HG03439 (cell line): ENCODE results near the gene PBXIP1.

Source experiments
- ATAC-seq: cut with Tn5 transposase; IDR thresholded peaks from one replicate; pipeline ENCODE4 v1.9.1; 2021; ENCODE audit warnings: mild to moderate bottlenecking, moderate library complexity; ENCODE audit not compliant: unreplicated experiment

PBXIP1 gene, protein sequence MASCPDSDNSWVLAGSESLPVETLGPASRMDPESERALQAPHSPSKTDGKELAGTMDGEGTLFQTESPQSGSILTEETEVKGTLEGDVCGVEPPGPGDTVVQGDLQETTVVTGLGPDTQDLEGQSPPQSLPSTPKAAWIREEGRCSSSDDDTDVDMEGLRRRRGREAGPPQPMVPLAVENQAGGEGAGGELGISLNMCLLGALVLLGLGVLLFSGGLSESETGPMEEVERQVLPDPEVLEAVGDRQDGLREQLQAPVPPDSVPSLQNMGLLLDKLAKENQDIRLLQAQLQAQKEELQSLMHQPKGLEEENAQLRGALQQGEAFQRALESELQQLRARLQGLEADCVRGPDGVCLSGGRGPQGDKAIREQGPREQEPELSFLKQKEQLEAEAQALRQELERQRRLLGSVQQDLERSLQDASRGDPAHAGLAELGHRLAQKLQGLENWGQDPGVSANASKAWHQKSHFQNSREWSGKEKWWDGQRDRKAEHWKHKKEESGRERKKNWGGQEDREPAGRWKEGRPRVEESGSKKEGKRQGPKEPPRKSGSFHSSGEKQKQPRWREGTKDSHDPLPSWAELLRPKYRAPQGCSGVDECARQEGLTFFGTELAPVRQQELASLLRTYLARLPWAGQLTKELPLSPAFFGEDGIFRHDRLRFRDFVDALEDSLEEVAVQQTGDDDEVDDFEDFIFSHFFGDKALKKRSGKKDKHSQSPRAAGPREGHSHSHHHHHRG

DNA sequence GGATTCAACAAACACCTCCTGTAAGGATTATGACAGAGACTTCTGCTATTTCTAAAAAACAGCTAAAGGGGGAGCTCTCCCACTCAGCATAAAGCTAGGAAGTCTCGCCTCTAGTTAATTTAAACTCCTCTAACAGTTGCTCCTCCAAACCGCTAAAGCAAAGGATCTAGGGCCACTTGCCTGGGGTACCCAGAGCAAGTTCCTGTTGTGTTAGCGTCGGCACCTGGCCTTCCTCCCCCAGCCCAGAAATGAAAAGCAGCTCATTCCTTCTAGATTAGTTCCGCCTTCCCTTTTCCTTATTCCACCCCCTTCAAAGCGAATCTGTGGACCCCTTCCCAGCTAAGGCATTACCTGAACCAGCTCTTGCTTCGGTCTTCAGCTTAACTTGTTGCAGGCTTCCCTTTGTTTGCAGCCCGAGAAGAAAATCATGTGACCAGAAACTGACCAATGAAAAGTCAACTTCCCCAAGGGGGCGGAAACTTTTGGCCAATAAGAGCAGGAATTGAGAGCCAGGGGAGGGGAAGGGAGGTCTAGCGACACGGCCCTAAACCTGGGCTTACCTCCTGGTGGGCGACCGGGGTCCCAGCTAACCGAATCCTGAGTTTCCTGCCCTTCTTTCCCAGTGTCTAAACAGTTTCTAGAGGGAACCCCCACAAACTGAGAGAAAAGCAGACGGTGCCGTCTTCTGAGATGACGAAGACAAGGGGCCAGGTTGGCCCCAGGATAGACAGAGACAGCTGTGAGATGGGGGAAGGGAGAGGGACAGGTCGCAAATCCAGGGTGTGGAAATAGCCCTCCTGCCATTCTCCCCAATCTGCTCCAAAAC, at the start of gene PBXIP1:
Gene PBXIP1 (minus strand): TSS at position 382 of the 826 bp plus-strand sequence. CDS start 2,378 bp downstream, outside the sequence.
- ATAC-seq = peak; percentile 57

DNA sequence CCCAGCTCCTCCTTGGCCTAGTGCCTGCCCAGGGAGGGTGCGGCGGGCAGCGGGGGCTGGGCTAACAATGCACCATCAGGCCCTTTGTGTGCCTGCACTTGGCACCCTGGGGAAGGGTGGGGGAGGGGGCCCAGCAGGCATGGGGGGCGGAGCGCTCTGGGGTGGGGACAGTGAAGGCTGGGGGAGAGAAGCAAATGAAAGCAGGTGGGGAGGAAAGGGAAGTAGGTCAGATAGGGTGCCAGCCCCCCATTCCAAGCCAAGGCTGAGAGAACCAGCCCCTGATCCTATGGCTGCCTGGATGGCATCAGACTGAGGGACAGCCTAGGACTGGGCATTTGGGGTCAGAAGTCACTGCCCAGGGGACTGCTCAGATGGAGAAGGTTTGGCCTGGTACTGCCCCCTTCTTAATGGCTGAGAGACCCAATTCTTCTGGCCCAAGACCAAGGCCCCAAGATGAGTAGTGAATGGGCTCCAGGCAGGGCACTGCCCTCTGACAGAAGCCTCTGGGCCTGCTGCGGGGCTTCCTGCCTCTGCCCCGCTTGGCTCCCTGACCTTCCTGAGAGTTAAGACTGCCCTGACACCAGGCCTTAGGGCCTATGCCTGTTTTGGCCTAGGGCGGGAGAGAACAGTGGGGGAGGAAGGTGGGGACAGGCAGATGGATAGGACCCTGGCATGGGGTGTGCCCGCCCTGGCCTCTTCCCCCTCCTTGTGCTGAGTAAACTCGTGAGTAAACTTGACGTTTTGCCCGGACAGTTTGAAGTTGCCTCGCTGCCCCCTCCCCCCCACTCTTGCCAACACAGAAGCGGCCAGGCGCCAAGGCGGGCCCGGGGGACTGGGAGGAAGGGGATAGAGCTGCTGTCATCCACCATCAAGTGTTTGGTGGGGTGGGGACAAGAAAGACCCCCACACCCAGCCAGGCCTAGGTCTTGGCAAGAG, 49.4 kb upstream of the PBXIP1 start:
- ATAC-seq = no peak

DNA sequence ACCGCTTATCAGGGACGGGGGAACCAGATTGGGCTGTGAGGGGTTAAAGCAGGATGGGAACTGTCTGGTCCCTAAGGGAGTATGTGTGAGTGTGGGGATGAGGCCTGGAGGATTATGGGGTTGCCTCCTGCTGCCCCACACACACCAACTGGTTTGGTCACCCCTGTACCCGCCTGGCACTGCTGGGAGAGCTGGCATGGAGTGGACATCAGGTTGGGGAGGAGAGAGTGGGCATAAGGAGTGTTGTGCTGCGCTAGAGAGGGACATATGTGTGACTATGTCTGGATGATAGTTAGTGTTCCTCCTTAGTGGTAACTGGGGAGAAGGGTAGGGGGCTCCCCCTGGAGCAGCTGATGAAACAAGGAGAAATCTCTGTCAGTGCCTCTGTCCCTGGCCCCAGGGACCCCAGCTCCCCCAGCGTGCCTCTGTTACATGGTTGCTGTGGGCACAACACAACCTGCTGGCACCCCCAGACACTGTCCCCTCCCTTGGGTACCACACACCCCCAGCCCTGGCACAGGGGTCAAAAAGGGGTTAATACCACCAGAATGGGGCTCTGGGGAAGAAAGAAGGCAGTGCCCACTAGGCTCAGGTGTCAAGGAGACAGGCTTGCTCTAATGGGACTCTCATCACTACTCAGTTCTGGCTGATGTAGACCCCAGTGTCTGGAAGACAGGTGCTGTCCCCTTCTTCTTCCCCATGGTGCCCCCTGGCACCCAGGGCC, 48.6 kb upstream of the PBXIP1 start:
- ATAC-seq = no peak

DNA sequence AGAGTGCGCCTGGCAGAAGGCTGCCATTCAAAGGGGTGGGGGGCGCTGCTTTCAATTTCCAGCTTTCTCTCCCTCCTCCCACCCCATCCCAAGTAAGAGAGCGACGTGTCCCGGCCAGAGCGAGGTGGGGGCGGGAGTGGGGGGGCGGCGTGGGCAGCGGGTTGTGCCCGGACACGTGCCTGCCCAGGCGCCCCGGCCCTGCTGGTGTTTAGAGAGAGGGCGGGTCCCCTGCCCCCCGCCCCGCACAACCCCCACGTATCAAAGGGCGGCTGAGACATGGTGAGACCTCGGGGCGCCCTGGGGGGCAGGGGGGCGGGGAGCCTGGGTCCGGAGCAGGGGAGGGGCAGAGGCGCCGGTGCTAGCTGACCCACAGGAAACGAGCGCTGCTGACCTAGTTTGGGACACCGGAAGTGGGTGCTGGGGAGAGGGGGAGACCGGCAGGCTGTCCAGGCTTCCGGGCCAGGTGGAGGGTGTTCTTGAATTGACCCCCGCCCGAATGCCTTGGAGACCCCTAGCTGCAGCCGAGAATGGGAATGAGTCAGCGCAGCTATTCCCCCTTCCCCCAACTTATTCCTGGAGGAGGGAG, 48.0 kb upstream of the PBXIP1 start:
- ATAC-seq = no peak

DNA sequence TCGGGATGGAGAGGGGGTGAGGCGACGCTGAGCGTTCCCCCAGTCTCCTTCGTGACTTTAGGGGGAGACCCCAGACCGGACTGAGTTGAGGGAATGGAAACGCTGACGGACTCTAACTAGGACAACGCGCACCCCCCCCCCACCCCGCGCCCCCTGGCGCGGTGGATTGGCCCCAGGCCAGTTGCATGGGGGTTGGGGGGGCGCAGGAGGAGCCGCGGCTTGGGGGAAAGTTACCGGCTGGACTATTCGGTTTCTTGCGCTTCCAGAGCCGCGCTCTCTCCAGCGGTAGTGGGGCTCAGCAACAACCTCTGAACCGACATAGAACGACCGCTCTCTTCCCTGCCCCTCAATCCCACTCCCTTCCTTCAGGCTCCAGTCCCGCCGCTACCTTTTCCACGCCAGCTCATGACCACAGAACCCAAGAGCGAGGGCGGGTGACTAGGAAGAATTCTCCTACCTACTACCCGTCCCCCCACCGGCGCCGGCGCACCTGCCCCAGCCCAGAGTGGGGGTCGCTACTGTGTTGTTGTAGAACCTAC, 47.4 kb upstream of the PBXIP1 start:
- ATAC-seq = no peak

DNA sequence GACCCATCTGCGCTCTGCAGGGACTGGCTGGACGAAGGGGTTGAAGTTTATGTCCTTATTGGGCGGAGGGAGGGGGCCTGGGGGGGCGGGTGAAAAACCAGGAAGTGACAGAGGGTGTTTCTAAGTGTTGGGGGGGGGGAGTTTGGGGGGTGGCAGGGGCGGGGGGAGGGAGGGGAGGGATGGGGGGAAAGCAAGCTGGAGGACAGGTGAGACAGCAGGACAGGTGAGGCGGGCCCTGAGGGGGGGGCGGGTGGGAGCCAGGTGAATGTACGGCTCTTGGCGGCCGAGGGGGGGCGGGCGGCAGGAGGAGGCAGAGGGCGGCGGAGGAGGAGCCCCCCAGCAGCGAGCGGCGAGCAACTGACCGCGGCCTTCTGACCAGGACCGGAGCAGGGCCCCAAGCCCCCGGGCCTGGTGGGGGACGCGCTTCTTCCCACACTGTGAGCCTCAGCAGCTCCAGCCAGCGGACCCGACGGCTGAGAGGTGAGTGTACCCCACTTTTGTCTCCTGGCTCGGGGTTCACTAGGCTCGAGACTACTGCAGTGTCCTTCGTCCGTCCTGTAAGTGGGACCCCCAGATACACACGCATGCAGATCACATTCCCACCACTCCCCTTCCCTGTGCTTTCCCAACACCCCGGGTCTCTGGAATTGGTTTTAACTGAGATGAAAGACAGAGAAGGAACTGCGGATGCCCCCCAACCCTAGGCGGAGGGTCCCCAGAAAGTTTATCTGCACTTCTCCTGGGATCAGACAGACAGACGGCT, 46.7 kb upstream of the PBXIP1 start, which contains the start of gene ZBTB7B:
Gene ZBTB7B (plus strand): TSS at position 339 of the 763 bp plus-strand sequence. CDS start 11,859 bp downstream, outside the sequence.
- no peak for ATAC-seq

DNA sequence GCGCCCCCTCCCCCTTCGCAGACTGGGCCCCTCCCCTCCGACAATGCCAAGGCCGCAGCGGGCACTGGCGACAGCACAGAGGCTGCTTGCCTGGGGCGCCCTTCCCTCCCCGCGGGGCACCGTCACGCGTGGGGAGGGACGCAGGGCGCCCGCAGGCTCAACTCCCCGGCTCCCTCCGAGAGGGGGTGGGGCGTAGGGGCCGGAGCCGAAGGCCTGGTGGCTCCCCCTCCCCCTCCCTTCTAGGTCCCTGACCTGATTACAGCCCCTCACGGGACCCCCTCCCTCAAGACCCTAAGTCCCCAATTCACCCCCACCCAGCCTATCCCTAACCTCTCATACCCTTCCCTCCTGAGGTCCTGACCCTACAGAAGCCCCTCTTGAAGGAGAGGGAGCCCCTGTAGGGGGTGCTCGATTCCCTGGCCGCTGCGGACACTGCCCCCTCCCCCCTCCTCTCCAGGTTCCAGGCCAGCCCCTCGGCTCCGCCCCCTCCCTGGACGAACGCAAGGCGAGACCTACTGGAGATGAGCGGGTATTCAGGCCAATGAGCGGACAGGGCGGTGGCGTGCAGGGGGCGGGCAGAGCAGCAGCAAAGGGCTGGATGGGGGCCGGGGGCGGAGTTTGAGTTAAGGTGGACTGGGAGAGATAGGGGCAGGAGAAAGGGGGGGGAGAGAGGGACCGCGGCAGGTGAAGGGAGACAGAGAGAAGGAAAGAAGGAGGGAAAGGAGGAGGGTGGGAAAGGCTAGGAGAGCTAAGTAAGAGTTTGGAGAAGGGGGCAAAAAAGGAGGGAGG, 46.0 kb upstream of the PBXIP1 start:
- ATAC-seq = peak; percentile 53

DNA sequence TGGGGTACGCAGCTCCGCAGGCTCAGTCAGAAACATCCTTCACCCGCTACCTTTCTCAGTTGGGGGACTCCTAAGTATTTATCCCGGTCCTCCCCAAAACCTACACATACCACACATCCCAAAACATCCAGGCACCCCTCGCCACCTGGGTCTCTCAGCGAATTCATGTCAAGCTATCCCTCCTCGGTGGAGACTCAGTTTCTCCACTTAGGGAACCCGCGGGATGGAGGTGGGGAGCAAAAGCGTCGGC, 45.5 kb upstream of the PBXIP1 start:
- ATAC-seq = no peak

DNA sequence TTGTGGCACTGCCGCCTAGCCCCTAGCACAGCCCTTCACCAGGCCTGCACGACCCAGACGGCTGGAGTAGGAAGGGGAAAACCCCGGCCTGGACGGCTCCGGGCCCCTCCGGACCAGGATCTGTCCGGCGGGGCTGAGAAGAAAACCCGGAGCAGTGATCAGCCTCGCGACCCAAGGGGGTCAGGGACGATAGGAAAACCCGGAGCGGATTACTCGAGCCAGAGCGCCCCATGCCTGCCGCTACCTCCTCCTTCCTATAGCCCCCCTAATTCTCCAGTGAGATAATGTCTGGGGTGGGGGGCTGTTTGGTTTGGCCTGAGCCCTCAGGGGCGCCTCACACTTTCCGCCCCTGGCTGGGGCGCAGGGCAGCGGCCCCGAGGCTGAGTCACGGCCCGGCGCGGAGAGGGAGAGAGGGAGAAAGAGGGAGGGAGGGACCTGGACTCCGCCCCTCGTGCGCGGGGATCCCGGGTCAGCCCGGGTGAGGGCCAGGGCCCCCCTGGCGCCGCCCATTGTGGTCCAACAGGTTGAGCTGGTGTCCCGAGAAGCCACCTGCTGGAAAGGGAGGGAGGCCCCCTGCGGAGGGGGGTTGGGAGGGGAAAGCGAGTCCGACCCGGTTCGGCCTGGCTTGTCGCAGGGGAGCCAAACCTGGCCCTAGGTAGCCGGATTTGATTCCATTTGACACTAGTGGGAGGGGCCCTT, 45.0 kb upstream of the PBXIP1 start:
- ATAC-seq = peak; percentile 43

DNA sequence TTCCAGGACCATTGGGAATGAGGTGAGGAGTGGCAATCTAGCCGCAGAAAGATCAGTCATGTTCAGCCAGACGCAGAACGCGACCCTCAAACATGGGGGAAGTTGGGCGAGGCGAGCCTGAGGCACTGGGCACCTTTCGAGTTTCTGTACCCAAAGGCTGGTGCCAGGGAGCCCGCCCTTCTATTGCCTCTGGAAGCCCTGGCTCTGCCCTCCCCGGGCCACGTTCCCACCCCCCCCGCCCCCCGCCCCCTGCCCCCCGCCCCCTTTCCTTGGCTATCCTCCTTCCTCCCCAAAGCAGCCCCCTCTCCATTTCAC, 44.5 kb upstream of the PBXIP1 start:
- no peak for ATAC-seq

DNA sequence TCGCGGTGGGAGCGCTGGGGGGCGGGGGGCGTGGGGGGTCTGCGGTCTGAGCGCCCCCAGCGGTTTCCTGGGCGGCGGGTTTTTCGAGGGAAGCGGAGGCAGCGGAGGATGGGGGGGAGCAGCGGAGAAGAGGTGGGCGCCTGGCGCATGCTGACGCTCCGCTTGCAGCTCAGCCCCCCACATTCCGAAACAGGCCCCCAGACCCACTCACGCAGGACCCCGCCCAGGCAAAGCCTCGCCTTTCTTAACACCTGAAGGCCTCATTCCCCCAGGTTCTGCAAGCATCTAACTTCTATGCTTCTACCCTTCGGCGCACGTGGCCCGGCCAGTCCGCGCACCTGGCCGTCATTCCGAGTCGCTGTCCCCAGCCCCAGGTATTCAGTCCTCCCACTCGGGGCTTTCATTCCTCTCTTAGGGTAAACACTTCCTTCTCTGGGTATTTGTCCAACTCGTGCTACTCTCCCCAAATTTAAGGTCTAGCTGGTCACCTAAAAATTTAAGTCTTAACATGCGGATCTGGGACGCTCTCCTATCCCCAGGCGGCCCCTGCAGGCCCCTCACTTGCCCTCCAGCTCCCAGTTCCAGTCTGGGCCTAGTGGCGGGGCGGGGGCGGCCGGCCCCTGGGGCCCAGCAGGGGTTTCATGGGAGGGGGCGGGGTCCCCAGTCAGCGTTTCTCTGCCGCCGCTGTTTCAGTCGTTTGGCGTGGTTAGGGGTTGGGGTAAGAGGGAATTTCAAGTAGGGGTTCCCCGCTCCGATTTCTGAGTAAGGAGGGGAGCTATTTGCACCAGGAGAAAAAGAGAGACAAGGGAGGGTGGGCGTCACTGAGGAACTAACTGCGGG, 43.9 kb upstream of the PBXIP1 start:
- ATAC-seq = no peak

DNA sequence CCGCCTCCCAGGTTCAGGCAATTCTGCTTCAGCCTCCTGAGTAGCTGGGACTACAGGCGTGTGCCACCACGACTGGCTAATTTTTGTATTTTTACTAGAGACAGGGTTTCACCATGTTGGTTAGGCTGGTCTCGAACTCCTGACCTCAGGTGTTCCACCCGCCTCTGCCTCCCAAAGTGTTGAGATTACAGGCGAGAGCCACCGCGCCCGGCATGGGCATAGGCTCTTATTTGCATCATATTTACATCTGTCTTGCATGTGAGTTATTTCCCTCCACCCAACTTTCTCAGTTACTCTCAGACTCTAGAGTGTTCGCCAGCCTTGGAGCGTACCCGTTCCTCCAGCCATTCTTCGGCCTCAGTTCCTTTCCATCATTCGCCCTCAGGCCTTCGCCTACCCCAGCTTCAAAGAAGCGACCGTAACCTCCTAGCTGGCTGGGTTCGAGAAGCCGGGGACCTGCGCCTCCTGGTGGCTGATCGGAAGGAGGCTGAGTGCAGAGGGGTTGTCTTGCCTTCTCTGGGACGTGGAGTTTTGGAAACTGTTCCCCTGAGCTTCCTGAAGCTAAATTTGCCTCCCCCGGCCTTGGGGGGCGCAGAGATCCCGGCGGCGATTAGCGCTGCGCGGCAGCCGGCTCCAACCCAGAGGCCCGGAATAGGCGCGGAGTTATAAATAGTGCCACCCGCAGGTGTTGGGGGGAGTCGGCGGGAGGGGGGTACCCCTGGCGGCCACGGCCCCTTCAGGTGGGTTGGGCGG, 43.1 kb upstream of the PBXIP1 start:
- no peak for ATAC-seq

DNA sequence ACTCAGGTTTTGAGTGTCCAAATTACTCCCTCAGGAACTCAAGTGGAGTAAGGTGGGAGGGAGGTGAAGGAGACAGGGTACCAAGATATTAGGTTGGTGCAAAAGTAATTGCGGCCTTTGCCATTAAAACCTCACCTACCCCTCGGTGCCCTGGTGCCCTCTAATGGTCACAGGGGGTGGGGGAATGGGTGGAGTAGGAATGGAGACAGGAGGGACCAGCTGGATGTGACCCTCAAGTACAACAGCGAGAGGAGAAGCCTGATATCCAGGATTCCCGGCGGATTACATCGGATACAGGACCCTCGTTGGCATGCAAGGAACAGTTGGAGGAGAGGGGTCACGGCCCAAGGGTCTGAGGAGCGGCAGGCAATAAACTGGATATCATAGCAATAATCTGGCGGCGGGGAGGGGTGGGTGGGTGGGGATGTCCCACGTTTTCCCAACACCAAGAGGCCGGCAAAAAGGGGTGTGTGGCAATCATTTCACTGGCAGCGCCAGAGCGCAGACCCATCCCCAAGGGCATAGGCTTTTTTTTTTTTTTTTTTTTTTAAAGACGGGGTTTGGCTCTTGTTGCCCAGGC, 42.4 kb upstream of the PBXIP1 start:
- no peak for ATAC-seq

DNA sequence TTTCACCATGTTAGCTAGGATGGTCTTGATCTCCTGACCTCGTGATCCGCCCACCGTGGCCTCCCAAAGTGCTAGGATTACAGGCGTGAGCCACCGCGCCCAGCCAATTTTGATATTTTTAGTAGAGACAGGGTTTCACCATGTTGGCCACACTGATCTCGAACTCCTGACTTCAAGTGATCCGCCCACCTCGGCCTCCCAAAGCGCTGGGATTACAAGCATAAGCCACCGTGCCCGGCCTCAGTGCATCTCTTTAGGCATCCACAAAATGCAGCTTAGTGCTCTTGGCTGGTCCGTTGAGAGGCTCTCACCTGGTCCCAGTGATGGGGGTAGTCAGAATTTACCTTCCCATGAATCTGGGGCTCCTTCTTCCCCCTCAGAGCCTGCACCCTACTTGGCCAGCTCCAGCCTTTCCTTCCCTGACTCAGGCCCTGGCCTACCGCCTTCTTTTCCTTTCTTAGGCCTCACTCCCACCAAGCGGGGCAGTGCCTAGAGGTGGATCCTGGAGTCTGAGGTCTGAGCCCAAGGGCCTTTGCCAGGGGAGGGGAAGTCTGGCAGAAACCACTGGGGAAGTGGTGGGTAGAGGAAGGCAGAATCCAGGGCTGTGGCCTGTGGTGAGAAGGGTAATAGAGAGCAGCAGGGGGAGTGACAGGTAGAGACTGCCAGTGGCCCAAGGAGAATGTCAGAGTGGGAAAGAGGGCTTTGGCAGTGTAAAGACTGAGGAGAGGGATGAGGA, 41.2 kb upstream of the PBXIP1 start:
- no peak for ATAC-seq
